ENCODE measurements around the gene FLT3LG. TPM values are rescaled to one million over a fixed set of nuclear protein-coding genes. Genes with fewer than 3 reads are reported as not detected.

Gene FLT3LG
- total and polyA plus RNA-seq, 9 of the 15 experiments (the other 6 are each of a cell fraction or from before 2014, with no cell fraction given), result 0.31 to 6.4 (median 1.1) TPM

DNA sequence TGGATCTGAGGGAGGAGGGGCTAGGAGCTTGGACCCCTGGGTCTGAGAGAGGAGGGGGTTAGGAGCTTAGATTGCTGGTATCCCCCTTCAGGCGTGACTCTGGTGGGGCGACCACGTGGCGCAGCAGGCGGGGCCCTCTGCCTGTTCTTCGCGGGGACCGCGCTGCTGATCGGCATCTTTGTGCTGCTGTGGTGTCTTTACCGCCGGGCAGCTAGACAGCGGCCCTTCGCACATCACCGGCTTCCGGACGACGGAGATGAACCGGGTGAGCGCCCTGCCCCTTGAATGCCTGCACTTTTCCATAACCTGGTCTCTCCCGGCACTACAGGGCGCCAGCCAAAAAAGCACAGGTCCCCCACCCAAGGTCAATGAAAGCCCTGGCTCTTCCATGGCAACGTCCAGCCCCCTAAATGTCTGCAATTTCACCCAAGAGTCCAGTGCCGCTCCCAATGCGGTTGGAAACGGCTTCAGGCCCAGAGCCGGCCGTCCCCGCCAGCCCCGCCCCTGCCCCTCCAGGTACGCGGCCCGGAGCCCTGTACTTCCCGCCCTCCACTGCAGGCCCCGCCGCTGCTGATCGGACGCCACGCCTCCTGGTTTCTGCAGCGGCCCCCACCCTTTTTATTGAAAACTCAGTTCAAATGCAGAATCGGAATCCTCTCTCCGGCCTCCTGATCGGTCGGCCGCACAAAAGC is 46.0 kb upstream of the FLT3LG start (continued):
- peak in 2 of 3 experiments; percentile 52 to 57; a peak in 3 of 6 replicates for TF ChIP-seq ZBTB11 (CRISPR knock-in tag; IDR thresholded peaks at IDR 0.05)
- no peak for TF ChIP-seq TBL1XR1 (IDR thresholded peaks at IDR 0.05; ENCODE audit: low read length in 2 of 2)
- no peak for TF ChIP-seq ZC3H11A (IDR thresholded peaks at IDR 0.05; ENCODE audit: low read depth, low read length)
- no peak for TF ChIP-seq EGR1 (conservative IDR thresholded peaks at IDR 0.05)
- TF ChIP-seq EP400 (IDR thresholded peaks at IDR 0.05), result peak; percentile 51; the same call in 1 of the 2 replicates
- no peak for TF ChIP-seq MXD1 (CRISPR knock-in tag; IDR thresholded peaks at IDR 0.05; ENCODE audit: borderline replicate concordance, poor library complexity, severe bottlenecking)
- no peak for TF ChIP-seq HMBOX1 (IDR thresholded peaks at IDR 0.05)
- TF ChIP-seq MTA3 (IDR thresholded peaks at IDR 0.05; ENCODE audit: borderline replicate concordance), result 0 out of 2 replicates have a peak, but pooled peaks have one; percentile 38
- no peak for TF ChIP-seq CBFA2T3 (IDR thresholded peaks at IDR 0.05)
- TF ChIP-seq, protein P1, sequence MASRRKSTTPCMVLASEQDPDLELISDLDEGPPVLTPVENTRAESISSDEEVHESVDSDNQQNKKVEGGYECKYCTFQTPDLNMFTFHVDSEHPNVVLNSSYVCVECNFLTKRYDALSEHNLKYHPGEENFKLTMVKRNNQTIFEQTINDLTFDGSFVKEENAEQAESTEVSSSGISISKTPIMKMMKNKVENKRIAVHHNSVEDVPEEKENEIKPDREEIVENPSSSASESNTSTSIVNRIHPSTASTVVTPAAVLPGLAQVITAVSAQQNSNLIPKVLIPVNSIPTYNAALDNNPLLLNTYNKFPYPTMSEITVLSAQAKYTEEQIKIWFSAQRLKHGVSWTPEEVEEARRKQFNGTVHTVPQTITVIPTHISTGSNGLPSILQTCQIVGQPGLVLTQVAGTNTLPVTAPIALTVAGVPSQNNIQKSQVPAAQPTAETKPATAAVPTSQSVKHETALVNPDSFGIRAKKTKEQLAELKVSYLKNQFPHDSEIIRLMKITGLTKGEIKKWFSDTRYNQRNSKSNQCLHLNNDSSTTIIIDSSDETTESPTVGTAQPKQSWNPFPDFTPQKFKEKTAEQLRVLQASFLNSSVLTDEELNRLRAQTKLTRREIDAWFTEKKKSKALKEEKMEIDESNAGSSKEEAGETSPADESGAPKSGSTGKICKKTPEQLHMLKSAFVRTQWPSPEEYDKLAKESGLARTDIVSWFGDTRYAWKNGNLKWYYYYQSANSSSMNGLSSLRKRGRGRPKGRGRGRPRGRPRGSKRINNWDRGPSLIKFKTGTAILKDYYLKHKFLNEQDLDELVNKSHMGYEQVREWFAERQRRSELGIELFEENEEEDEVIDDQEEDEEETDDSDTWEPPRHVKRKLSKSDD (conservative IDR thresholded peaks at IDR 0.05; ENCODE audit: low read length), result no peak
- TF ChIP-seq MAX (CRISPR knock-in tag; IDR thresholded peaks at IDR 0.05), result peak; percentile 95
- TF ChIP-seq YY1 (IDR thresholded peaks at IDR 0.05; ENCODE audit: borderline replicate concordance in 1 of 3, control insufficient read depth in 1 of 3, extremely low read depth in 1 of 3, insufficient read depth in 3 of 3, insufficient read length in 1 of 3, insufficient replicate concordance in 2 of 3, low read depth in 1 of 3, low read length in 2 of 3), result no peak
- TF ChIP-seq HDAC6 (IDR thresholded peaks at IDR 0.05; ENCODE audit: low read depth, low read length), result no peak
- peak in 1 of 2 experiments; percentile 75; a peak in 1 of 4 replicates for TF ChIP-seq UBTF (IDR thresholded peaks at IDR 0.05; ENCODE audit: borderline replicate concordance in 1 of 2, low read depth in 2 of 2, low read length in 2 of 2)
